HG02840 (cell line): ENCODE measurements around the gene CMPK1.
A peak's percentile ranks its signal among the peaks of the same experiment; 100 is the strongest.
"Not testable (repeated sequence)": the region's sequence is repeated elsewhere in the genome, so short reads cannot be mapped to it uniquely, and the experiment has no call there.

Experiments
- ATAC-seq: cut with Tn5 transposase; IDR thresholded peaks from one replicate; pipeline ENCODE4 v1.9.1; 2021; ENCODE audit warnings: mild to moderate bottlenecking, moderate library complexity, moderate number of reproducible peaks; ENCODE audit not compliant: unreplicated experiment, low FRiP score

The CMPK1 gene

GRCh38 chr1:47333578-47333921 is at the start of gene CMPK1:
Gene CMPK1, plus strand, starts transcription at chr1:47333790. Its CDS starts 156 bp downstream, at chr1:47333946.
- ATAC-seq = peak; percentile 77

GRCh38 chr1:47288116-47288515 is 45.5 kb upstream of the CMPK1 start:
- ATAC-seq = not testable (repeated sequence)

- ATAC-seq = not testable (repeated sequence)
Observed at GRCh38 chr1:47294863-47295262, 38.7 kb upstream of the CMPK1 start.

- no peak for ATAC-seq
Observed at GRCh38 chr1:47295579-47295978, 38.0 kb upstream of the CMPK1 start.

GRCh38 chr1:47298025-47298699 is 35.4 kb upstream of the CMPK1 start:
- ATAC-seq = no peak

- ATAC-seq = no peak
Observed at GRCh38 chr1:47302472-47302871, 31.1 kb upstream of the CMPK1 start.

GRCh38 chr1:47309427-47309826 is 24.2 kb upstream of the CMPK1 start:
- no peak for ATAC-seq

GRCh38 chr1:47313915-47314664 is 19.5 kb upstream of the CMPK1 start, which contains the start of gene STIL:
Gene STIL, minus strand, starts transcription at chr1:47314147. Its CDS starts 3,828 bp downstream, at chr1:47310319.
- ATAC-seq = peak; percentile 98

- ATAC-seq = no peak
Observed at GRCh38 chr1:47317841-47318240, 15.7 kb upstream of the CMPK1 start.

- not testable (repeated sequence) for ATAC-seq
Observed at GRCh38 chr1:47319968-47320367, 13.6 kb upstream of the CMPK1 start.

- ATAC-seq = no peak
Observed at GRCh38 chr1:47323599-47324031, 10.0 kb upstream of the CMPK1 start.

GRCh38 chr1:47324682-47325081 is 8.9 kb upstream of the CMPK1 start:
- ATAC-seq = no peak

- no peak for ATAC-seq
Observed at GRCh38 chr1:47325528-47325927, 8.1 kb upstream of the CMPK1 start.

- no peak for ATAC-seq
Observed at GRCh38 chr1:47326271-47326670, 7.3 kb upstream of the CMPK1 start.

- no peak for ATAC-seq
Observed at GRCh38 chr1:47328992-47329391, 4.6 kb upstream of the CMPK1 start.

- ATAC-seq = no peak
Observed at GRCh38 chr1:47330212-47330611, 3.4 kb upstream of the CMPK1 start.

- no peak for ATAC-seq
Observed at GRCh38 chr1:47331875-47332274, 1.7 kb upstream of the CMPK1 start.

GRCh38 chr1:47332779-47333577 is 612 bp upstream of the CMPK1 start:
- ATAC-seq = no peak

- peak; percentile 85 for ATAC-seq
Observed at GRCh38 chr1:47333922-47334764, 553 bp downstream of the CMPK1 start.

- no peak for ATAC-seq
Observed at GRCh38 chr1:47334765-47335435, 1.3 kb downstream of the CMPK1 start.
